NCI-H146 treated with DMSO at 0.1 percent for 48 hours (cell line): Measurements from ENCODE around the gene BCL2A1.
"Not testable (repeated sequence)": the region's sequence is repeated elsewhere in the genome, so short reads cannot be mapped to it uniquely, and the experiment has no call there.

ENCODE experiments used
- DNase-seq: peaks from one replicate; lab custom pipeline; 2025; ENCODE audit not compliant: unreplicated experiment; lab: John Stamatoyannopoulos, UW

BCL2A1 gene

DNA sequence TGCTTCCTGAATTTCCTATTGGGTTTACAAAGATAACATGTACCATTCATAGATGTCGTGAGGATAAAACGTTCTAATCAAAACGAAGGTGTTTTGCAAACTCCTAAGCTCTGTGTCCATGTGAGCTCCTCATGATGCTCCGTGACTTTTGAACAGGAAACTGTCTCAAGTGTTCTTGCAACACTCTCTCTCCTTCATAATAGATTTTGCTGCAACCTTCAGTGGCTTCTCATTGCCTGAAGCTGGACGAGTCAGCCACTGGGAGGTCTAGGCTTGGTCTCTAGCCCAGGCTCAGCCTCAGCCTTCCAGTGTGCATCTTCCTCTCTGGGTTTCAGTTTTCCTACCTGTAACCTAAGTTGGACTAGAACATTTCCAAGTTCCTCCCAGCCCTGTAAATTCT lies 18.7 kb upstream of the BCL2A1 start:
- no peak for DNase-seq

DNA sequence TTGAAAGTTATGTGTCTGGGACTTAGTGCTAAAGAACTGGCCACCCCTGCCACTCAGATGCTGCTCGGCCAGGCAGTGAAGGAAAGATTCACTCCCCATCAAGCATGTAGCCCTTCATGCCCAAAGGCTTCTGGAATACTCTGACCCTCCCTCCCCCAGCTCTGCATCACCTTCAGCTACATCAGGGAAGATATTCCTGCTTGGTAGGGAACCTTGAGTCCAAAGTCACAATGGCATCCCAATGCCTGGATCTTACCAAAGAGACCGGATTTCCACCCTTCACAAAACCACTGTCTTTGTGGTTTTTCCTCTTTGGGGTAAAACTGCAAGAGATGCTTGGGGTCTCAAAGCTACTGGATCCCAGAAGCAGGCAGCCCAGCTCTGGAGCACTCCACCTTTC lies 18.2 kb upstream of the BCL2A1 start:
- DNase-seq = no peak

DNA sequence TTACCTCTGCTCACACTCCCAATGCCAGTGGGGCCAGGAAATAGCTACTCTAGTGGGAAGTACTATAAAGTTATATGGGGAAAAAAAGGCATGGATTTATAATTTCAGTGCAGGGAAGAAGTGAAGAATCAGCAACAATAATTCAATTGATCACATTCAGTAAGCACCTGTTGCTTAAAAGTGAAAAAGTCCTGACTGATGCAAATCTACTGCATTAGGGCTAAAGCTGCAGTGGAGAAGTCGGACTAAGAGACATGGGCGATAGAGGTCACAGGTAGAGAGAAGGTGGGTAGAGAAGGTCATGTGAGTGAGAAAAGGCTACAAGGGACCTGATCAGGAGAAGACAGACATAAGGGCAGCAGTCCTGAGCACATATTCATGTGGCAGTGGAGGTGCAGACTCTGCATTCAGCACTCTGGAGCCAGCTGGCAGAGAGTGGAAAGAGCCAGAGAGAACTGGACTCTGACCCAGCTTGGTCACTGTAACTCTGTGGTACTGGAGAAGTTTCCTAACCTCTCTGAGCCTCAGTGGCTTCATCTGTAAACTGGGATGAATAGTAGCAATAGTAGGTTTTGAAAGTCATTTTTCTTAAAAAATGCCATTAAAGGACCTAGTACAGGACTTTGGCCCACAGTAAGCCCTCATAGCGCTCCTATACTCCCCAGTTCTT lies 17.6 kb upstream of the BCL2A1 start:
- no peak for DNase-seq

DNA sequence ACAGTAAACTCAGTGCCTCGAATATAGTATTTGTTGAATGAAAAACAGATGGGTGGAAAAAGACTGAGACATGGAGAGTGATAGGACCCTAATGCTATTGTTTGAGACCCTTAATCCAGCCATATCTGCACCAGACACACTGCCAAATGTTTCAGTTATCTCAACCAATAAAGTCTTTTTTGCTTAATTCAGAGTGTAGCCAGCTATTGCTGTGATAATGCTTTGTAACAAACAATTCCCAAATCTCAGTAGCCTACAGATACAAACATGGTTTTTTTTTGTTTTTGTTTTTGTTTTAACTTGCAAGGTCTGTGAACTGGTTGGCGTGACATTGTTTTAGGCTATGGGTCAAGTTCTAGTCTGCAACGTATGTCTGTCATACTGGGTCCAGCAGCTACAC lies 17.0 kb upstream of the BCL2A1 start:
- no peak for DNase-seq

DNA sequence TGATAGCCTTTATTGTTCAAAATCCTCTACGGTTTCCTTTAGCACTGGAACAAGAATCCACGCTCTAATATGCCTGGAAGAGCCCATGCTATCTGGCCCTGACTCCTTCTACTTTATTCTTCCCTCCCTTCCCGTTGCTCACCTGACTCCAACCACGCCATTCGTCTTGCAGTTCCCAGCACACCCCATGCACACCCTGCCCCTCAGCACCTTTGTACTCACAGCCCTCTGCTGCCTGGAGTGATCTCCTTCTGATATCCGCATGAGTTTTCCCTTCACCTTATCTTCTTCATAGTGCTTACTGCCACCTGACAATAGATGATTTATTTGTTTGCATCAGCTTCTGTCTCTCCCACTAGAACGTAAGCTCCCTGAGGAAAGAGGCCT lies 16.6 kb upstream of the BCL2A1 start:
- DNase-seq = no peak

DNA sequence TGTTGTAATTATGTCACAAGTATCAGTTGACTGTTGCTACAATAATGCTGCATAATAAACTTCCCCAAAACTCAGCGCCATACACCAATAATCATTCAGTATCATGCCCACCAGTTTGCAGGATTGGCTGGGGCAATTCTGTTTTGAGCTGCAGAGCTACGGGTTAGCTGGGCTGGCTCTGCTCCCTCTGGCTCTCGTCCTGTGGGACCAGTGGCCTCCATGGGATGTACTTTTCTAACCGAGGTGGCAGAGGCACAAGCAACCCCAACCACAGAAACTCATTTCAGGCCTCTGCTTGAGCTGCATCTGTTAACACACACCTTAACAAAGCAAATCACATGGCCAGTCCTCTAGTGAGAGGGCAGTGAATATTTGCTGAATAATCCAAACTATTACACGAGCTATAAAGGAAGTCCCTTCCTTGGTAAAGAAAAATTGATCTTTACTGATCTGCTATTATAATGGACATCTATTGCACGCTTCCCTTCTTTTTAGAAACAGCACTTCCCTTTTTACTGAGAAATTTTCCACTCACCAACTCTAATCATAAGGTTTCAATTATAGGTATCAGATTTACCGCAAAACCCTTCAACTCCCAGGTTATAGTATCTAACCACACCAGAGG lies 10.9 kb upstream of the BCL2A1 start:
- DNase-seq = no peak

DNA sequence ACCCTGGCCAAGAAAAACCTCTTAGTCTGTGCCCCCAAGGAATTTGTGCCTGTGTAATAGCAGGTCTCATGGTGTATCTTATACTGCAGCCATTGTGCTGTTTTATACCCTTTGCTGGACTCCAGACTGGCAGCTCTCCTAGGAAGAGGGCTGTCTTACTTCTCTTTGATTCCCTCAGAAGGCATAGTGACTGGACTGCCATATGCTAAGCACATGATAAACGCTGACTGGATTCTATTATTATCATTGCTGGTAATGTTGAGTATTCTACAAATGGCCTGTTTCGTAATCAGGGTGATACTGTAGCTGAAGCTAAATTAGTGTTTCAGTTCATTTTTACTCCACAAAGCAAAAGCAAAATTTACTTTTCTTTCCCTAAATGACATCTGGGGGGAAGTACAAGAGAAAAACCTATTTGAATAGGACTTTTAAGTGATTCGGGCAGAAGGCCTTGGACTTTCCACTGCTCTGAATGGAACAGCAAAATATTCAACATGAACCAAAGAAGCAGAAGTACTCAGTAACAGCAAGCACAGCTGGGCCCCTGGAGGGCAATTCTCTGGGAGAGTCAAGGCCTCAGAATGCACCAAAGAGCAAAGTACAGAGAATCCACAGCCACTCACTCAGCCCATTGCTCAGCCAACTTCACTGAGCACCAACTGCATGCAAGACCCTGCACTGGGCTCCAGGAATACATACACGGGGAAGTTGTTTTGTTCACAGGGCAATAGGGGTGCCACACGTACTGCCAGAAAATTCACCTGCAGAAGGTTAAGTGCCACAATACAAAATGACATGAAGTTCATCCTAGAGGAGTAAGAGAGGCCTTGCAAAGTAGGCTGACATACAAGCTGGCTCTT lies 7.9 kb upstream of the BCL2A1 start:
- no peak for DNase-seq

DNA sequence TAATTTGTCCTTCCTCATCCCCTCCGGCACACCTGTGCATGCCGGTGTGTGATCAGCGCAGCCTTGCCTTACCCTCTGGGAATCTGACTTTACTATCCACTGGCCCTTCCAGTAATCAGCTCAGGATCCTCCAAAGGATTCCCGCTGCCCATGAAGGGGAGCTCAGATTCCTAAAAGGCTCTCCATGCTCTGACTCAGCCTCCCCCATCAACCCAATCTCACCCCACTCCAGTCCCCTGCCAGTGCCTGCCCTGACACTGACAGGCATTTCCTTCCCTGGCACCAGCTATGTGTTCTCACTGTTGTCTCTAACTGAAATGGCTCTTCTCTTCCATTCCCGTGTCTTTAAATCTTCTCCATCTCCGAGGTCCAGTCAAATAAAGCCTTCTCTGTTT lies 7.3 kb upstream of the BCL2A1 start:
- DNase-seq = no peak

DNA sequence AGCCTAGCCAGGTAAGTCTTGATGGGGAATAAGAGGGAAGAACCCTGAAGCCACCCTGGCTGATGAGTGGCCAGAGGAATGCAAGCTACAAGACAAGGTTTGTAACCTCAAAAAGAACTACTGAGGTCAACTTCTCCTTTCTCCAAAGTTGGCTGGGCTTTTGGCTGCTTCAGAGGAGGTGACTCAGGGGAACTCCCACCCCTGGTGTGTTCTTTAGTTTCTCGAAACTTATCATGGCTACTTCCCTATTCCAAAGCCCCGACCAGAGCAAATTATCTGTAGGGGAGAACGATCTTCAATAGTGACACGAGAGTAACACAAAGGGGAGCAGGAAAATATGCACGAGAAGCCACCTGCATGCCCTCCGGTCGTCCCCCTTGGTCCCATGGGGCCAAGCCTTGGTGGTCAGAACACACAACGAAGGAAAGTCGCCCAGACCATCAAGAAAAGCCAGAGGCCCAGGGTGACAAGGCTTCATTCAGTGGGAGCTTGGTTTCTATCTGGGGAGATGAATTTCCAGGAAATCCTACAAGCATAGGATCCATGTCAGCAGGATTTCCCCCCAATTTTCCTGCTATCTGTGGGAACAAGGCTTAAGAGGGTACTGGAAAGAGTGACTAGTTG lies 6.5 kb upstream of the BCL2A1 start:
- no peak for DNase-seq

DNA sequence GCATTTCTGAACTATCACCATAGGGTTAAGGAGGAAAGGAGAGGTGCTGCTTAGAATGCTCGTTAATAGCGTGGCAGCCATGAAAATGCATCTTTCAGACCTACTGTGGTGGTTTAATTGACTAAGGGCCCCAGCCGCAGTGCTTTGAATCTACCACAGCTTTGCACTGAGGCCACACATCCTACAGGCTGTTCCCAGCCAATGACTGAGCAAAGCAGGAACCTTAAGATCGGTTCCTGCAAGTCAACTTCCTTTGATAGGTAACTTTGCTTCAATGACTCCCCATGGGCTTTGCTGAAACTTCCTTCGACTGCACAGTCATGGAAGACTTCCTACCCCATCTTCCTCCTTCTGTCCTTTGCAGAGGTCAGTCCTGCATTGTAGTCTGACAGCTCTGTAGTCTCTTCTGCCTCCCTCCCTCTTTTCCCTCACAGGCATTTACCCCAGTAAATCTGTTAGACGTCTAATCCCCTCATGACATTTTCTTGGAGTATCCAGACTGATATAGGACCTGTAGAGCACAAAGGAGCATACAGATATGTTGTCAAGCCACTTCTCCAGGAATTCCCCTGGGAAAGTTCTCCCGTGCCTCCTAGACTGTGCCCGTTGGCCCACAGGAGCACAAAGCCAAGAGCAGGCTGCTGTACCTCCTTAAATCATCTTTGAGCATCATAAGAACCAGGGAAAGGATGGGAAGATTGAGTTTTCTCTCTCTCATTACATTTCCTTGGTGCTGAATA lies 2.6 kb upstream of the BCL2A1 start:
- no peak for DNase-seq

DNA sequence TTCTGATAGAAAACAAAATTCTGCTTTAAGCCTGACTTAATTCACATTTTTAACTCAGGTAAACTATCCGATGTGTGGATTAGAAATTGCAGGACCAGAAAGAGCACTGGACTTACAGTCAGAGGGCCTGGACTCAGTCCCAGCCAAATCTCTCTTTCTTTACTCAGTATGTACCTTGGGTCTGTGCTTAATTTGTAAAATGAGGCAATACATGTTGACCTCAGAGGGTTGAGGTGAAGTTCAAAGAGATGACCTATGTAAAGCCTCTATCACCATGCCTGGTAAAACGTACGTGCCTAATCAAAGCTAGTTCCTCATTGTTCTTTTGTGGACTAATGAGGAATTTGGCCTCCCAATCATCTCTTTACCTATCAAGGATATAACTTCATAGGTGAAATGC lies 1.9 kb upstream of the BCL2A1 start:
- DNase-seq = no peak

DNA sequence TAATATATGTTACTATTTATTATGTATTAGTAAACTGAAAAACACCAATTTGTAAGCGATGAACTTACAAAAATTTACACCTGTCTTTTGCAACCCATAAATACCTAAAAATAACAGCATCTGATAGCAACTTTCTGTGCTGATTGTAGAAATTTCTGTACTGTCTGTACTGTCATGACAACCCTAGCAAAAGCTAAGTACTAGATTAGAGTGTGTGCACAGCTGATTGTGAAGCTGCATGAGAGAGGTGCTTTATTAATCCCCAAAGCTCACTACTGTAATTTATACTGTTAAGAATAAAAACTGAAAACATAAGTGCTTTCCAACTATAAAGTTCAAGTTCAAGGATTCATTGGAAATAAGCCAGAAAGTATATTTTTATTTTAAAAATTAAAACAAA lies 815 bp downstream of the BCL2A1 start:
- DNase-seq = no peak

DNA sequence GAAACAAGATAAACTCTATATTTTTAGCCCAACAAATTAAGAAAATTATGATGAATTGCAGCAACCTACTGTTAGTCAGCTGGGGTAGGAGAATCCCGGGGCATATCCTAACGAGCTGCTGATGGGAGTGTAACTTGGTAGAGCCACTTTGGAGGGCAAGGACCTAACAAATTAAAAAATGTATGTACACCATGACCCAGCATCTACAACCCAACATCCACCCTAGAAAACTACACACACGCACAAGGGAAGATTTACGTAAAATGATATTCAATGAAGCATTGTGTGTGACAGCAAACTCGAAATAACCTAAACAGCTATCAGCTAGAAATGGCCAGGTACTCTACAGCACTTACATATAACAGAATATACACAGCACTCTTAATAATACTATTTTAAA lies 1.9 kb downstream of the BCL2A1 start:
- no peak for DNase-seq

DNA sequence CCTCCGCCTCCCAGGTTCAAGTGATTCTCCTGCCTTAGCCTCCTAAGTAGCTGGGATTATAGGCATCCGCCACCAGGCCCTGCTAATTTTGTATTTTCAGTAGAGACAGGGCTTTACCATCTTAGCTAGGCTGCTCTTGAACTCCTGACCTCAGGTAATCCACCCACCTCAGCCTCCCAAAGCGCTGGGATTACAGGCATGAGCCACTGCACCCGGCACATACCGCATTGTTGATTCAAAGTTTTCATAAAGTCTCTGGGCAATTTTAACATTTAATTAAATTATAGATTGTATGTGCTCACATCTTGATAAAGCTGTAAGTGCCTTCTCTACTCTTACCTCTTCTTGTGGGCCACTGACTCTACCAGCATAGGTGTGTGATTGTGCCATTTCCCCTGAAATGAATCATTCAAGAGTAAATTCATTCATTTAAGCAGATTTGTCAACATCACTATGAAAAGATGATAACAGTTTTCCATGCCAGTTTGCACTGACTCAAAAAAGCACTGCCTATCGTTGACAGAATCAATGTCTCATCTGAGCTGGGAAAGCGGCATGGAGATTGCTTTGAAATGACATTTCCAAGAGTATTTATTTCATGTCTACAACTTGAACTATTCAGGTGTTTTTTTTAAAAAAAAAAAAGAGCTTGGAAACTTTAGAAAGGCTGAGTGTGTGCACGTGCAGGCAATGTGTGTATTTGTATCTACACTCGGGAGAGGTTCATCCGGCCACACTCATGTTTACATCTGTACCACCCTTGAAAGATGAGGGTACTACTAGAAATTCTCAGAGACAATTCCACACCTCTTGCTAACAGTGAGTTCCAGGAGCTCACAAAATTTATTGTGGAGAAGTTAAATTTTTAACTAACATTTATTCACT lies 3.5 kb downstream of the BCL2A1 start:
- no peak for DNase-seq

DNA sequence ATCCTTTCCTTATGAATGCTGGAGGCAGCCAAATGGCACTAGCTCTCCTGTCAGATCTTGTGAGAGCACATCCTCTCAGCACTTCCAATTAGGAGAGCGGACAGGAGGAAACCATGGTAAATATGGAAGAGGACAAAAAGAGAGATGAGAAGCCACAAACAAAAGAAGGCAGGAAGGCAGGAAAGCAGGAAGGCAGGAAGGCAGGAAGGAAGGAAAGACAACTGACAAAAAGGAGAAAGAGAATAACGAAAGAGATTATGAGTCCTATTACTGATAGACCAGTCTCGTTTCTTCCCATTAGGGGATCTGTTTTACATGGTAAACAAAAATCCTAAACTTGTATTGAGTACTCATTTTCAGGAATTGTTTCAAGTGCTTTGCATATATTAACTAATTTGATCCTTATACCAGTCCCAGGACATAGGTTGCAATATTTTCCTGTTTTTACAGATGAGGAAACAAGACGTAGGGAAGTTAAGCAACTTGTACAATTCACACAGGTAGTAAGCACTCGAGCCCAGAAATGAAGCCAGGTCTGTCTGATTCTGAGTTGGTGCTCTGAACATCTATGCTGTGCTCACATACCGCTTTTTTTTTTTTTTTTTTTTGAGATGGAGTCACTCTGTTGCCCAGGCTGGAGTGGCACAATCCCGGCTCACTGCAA lies 4.2 kb downstream of the BCL2A1 start:
- no peak for DNase-seq

DNA sequence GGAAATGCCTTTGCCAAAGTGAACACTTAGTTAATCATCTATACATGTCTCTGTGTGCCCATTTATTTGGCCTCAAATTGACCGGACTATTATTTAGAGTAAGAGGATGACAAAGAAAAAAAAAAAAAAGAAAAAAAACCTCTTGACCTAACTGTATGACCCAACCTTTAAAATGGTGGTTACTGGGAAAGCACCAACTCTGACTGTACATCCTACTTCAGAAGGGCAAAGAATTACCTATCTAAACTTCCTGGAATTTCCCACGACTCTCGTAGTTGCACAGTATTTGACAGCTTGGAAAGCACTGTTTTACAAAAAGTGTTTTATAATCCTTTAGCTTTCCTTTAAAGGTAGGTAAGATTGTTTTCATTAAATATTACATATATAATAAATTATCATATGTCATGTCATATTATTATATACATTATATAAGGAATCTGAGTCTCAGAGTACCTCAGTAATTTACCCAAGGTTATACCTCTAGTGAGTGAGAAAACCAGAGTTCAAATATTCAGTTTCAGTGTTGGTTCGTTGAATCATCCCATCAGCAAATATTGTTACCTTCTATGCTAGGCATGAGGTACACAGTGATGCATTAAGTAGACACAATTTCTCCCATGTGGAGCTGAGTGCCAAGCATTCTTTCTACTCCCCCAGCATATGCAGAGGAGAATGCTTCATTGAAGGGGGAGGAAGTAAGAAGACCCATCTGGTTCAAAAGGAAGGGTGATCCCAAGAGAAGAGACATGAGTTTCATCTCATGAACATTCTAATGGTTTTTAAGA lies 5.0 kb downstream of the BCL2A1 start:
- DNase-seq = no peak

DNA sequence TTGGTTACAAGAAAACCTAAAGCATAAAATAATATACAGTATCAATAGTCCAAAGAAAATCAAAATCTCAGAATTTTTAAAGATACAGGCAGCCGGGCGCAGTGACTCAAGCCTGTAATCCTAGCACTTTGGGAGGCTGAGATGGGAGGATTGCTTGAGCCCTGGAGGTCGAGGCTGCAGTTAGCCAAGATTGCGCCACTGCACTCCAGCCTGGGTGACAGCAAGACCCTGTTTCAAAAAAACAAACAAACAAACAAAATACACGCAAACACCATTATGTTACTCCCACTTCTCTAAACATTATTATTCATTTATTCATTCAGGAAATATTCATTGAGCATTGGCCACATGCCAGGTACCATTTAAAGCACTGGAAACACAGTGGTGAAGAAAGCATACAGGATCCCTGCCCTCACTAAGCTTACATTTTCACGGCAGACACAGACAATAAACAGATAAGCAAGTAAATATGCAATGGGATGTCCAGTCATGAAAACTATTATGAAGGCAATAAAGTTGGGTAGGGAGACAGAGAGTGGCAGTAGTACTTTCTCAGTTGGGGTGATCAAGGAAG lies 6.7 kb downstream of the BCL2A1 start:
- no peak for DNase-seq

DNA sequence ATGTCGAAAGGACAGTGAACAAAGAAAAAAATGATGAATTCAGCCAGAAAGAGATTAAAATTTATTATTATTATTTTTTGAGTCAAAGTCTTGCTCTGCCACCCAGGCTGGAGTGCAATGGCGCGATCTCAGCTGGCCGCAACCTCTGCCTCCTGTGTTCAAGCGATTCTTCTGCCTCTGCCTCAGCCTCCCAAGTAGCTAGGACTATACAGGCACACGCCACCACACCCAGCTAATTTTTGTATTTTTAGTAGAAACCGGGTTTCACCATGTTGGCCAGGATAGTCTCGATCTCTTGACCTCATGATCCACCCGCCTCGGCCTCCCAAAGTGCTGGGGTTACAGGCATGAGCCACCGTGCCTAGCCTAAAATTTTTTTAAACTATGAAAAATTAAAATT lies 8.1 kb downstream of the BCL2A1 start:
- DNase-seq = not testable (repeated sequence)

DNA sequence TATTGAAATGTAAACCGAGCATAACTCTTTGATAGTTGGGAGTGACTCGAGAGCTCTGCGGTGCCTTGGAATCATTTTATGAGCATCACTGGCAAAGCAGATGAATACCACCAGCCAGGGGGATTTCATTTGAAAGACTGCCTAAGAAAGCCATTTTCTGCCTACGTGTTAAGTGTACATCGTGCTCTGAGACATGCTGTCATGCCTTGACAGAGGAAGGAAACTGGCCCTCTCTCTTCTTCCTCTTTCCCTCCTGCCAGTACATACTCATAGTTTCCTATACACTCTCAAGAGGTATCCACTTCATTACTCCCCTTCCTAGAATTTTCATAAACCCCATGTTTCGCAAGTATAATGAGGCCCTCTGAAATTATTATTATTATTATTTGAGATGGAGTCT lies 8.8 kb downstream of the BCL2A1 start:
- DNase-seq = no peak
